Sigmoid colon (tissue), 4 donors: ENCODE results near the gene LRFN2.

Source experiments
- CTCF ChIP-seq, 4 experiments: fragments of 450-650 bp in 3 of 4; fragments of 200-600 bp in 1 of 4; IDR thresholded peaks; one replicate each; pipeline ENCODE4 v1.5.1; 2016 to 2019; ENCODE audit warnings: antibody characterized with exemption in 4 of 4, mild to moderate bottlenecking in 3 of 4, moderate library complexity in 2 of 4
- EP300 ChIP-seq, 4 donors: sonication (generic); formaldehyde crosslinking; IDR thresholded peaks; one replicate each; pipeline ENCODE4 v1.6.1; 2017; ENCODE audit warnings: antibody characterized with exemption in 4 of 4
- POLR2A ChIP-seq, 2 donors: fragments of 450-650 bp; IDR thresholded peaks; one replicate each; pipeline ENCODE4 v1.6.1; 2016; ENCODE audit warnings: antibody characterized with exemption in 2 of 2, mild to moderate bottlenecking in 2 of 2, moderate library complexity in 2 of 2

GRCh38 chr6:40537446-40537845, 49.7 kb downstream of the LRFN2 start:
- TF ChIP-seq CTCF (IDR thresholded peaks at IDR 0.05) (no peak), POLR2A (IDR thresholded peaks at IDR 0.05) (no peak), EP300 (IDR thresholded peaks at IDR 0.05) (no peak)
